ENCODE measurements around the gene TP53I13.

TP53I13 gene

GRCh38 chr17:29567554-29568330 is 759 bp upstream of the TP53I13 start:
- no peak for DNase-seq

- DNase-seq: no peak
These were observed 897 bp downstream of the TP53I13 start for GRCh38 chr17:29569245-29569950.

GRCh38 chr17:29570521-29570920 is 2.0 kb downstream of the TP53I13 start:
- no peak for DNase-seq

GRCh38 chr17:29571486-29571882 is 3.0 kb downstream of the TP53I13 start:
- no peak for DNase-seq

GRCh38 chr17:29571883-29572681 is 3.6 kb downstream of the TP53I13 start:
- DNase-seq: no peak

- DNase-seq: no peak
These were observed 4.4 kb downstream of the TP53I13 start for GRCh38 chr17:29572691-29573557.

GRCh38 chr17:29573558-29573869 is 5.0 kb downstream of the TP53I13 start:
- DNase-seq: no peak

- no peak for DNase-seq
These were observed 5.6 kb downstream of the TP53I13 start for GRCh38 chr17:29573871-29574731.

GRCh38 chr17:29574732-29575510 is 6.4 kb downstream of the TP53I13 start:
- no peak for DNase-seq

GRCh38 chr17:29575511-29576213 is 7.2 kb downstream of the TP53I13 start:
- DNase-seq: no peak

- DNase-seq: no peak
These were observed 7.9 kb downstream of the TP53I13 start for GRCh38 chr17:29576214-29577000.

- no peak for DNase-seq
These were observed 8.5 kb downstream of the TP53I13 start for GRCh38 chr17:29577001-29577370.

GRCh38 chr17:29577385-29578211 is 9.1 kb downstream of the TP53I13 start:
- no peak for DNase-seq

GRCh38 chr17:29578626-29579485 is 10.4 kb downstream of the TP53I13 start:
- DNase-seq: no peak

GRCh38 chr17:29579866-29580771 is 11.6 kb downstream of the TP53I13 start:
- DNase-seq: no peak

GRCh38 chr17:29581583-29582253 is 13.2 kb downstream of the TP53I13 start:
- DNase-seq: no peak
